GM10248 (cell line): Measurements from ENCODE around the gene REEP1.

Experiments used
- CTCF ChIA-PET: fragments of 300-600 bp; sonication (Branson Sonifier 250); formaldehyde crosslinking; extraction: SDS; loops from one replicate; lab custom pipeline; 2021; ENCODE audit warnings: antibody characterized with exemption; lab: Yijun Ruan, JAX
- POLR2A ChIA-PET: fragments of 350-650 bp; sonication (Branson Sonifier 250); formaldehyde crosslinking; extraction: SDS; loops from one replicate; lab custom pipeline; 2020; ENCODE audit warnings: antibody characterized with exemption; lab: Yijun Ruan, JAX
- DNase-seq: peaks from one replicate; pipeline ENCODE4 v3.0.0; 2012; ENCODE audit errors: extremely low spot score
- TF ChIP-seq, protein P1 (sequence below): IDR thresholded peaks from 2 replicates; pipeline ENCODE4 v1.5.1; 2012; ENCODE audit warnings: mild to moderate bottlenecking, low read depth; ENCODE audit errors: extremely low read depth, missing control alignments, control extremely low read depth

REEP1 gene

DNA sequence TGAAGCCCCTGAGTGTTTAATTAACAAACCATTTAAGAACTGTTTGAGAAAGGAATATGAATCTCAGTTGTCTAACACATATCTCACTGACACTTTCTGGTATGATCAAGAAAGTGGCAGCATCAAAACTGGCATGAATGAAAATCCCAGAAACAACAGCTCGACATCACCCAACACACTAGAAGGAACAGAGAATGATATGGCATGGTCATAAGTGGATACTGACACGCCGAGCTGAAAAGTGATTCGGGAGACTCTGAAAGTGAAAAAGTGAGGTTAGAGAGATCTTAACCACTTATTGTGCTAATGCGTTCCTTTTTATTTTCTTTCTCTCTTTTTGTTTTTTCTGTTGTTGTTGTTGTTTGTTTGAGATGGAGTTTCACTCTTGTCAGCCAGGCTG lies 100.3 kb downstream of the REEP1 start:
- ChIA-PET POLR2A (interaction anchor here (0.5 kb wide), 1 partner anchor 11 kb away, joined by 6 read pairs; no protein-coding TSS in a partner anchor), CTCF (interaction anchor here (1.3 to 4.3 kb wide), 2 partner anchors 14 to 21 kb away, joined by 3 to 50 read pairs; no protein-coding TSS in a partner anchor)
- DNase-seq: no peak
- TF ChIP-seq, protein P1, sequence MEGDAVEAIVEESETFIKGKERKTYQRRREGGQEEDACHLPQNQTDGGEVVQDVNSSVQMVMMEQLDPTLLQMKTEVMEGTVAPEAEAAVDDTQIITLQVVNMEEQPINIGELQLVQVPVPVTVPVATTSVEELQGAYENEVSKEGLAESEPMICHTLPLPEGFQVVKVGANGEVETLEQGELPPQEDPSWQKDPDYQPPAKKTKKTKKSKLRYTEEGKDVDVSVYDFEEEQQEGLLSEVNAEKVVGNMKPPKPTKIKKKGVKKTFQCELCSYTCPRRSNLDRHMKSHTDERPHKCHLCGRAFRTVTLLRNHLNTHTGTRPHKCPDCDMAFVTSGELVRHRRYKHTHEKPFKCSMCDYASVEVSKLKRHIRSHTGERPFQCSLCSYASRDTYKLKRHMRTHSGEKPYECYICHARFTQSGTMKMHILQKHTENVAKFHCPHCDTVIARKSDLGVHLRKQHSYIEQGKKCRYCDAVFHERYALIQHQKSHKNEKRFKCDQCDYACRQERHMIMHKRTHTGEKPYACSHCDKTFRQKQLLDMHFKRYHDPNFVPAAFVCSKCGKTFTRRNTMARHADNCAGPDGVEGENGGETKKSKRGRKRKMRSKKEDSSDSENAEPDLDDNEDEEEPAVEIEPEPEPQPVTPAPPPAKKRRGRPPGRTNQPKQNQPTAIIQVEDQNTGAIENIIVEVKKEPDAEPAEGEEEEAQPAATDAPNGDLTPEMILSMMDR: no peak

DNA sequence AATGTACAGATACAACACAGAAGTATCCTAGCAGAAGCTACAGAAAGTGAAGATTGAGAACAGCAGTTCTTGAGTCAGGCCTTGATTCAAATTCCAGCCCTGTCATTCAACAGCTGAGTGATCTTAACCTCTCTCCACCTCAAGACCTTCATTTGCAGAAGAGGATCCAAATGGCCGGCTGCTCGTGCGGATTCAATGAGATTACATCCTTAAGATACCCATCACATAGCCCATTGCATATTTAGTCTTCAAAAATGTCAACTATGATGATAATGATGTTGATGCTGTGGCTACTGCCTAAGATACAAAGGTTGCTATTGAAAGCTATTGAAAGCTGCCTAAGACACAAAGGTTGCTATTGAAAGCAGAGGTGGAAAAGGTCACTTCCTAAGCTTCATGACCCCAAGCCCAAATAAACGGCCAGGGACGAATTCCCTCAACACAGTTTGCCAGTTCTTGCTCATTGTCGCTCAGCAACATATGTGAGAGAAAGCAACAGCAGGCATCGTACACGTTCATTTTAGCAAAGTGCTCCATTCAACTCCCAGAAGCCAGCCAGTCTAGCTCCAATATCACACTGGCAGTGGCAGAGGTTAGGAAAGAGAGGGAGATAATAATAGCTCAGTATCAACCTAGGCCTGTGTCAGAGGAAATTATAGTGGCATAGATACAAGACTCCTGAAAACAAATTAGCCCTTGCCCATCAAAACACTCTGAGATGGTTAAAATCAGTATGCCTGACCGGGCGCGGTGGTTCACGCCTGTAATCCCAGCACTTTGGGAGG lies 102.0 kb downstream of the REEP1 start:
- ChIA-PET POLR2A (no interaction called here), CTCF (interaction anchor here (1.5 to 4.3 kb wide), 2 partner anchors 12 to 62 kb away, joined by 3 to 50 read pairs; no protein-coding TSS in a partner anchor)
- TF ChIP-seq, protein P1: no peak
- no peak for DNase-seq

DNA sequence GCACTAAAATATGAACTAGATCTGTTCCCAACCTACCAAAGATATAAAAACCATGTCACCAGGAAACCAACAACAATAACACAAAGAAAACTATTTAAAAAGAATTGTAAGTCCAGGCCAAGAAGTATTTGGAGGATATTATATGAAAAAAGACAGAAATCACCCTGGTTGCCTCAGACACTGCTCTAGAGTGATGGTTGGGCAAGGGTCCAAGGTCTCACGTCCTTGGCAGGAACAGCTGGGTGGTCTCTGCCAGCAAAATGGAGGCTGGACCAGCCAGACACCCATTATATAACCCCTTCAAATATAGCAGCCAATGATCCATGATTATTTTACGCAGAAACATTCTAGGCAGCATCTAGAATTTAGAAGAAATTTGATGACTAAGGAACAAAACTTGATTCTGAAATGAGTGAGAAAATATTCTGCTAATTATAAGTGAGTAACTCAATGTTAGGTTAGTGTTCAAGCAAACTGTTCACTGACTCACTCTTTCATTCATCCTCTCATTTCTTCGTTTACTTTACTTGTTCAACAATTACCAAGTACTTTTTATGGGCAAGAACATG lies 102.8 kb downstream of the REEP1 start:
- ChIA-PET CTCF (interaction anchor here (1.5 to 4.3 kb wide), 2 partner anchors 12 to 63 kb away, joined by 3 to 50 read pairs; no protein-coding TSS in a partner anchor), POLR2A (no interaction called here)

DNA sequence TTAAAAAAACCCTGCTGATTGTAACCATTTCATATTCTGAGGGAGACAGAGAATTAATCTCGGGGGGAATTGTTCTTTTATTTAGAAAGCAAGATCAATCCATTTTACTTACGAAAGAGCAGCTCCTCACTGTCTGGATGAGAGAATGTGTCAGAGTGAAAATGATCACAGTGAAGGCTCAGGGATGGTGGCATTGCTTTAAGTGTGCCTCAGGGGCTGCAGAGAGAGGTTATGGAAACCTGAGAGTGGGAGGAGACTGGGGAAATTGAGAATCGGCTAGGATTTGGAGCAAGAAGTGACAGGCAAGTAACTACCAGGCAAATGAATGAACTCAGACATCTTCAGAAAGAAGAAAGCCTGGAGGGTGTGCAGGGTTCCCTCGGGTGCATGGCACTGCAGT lies 104.0 kb downstream of the REEP1 start:
- DNase-seq: no peak
- POLR2A ChIA-PET: no interaction called here
- TF ChIP-seq, protein P1: no peak
- CTCF ChIA-PET: interaction anchor here (1.0 kb wide), 1 partner anchor 12 kb away, joined by 3 read pairs; no protein-coding TSS in a partner anchor

More for the DNA sequence above, 102.8 kb downstream of the REEP1 start:
- TF ChIP-seq, protein P1: no peak
- DNase-seq: no peak

DNA sequence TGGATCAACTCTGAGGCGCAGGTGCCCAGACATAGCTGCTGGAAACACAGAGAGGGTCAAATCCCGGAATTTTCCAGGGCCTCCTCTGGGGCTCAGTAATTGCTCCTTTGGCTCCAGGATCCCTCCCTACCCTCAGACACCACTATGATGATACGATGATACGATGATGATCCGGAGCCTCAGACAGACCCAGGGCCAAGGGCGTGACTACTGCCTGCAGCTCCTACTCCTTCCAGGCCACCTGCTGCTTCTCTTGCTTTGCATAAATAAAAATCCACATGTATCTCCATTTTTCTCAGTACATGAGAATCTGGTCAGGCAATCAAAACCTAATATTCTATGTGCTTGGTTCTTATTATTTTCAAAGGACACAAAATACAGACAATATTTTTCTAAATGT lies 104.5 kb downstream of the REEP1 start:
- TF ChIP-seq, protein P1: no peak
- no peak for DNase-seq
- ChIA-PET POLR2A (no interaction called here), CTCF (interaction anchor here (1.0 kb wide), 1 partner anchor 11 kb away, joined by 3 read pairs; no protein-coding TSS in a partner anchor)

DNA sequence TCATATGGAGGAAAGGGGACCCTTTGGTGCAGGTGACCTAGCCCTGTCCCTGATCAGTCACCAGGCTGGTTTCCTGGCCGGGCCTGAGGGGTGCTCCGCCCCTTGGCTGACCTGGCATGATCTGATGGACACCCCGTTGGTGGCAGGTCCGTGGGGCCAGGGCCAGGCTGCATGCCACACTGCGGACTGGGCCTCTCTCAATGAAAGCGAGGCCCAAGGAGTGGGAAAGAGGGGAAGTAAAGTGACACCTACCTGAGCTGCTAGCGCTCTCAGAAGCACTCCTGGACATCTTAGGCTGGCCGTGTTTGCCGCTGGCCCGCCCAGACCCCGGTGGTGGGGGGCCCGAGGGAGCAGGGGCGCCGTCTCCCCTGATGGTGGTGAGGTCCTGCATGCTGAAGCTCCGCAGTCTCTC lies 105.0 kb downstream of the REEP1 start:
- TF ChIP-seq, protein P1: no peak
- no peak for DNase-seq
- ChIA-PET POLR2A (no interaction called here), CTCF (interaction anchor here (1.0 kb wide), 1 partner anchor 11 kb away, joined by 3 read pairs; no protein-coding TSS in a partner anchor)
